Measurements from ENCODE around the gene GPLD1. TPM values are rescaled to one million over a fixed set of nuclear protein-coding genes. Genes with fewer than 3 reads are reported as not detected.

The GPLD1 gene
- total RNA-seq, 2 experiments from 2014 or later: 0.51 to 0.72 TPM

- no peak for ATAC-seq
- no peak overlapping the region for H3K27ac Mint-ChIP-seq
- intact Hi-C loops (cut with micrococcal nuclease): no loop called here
- H3K9me3 Mint-ChIP-seq: no peaks in the 10 kb centered on the region
- no peak for DNase-seq
- ChIA-PET CTCF (interaction anchor here (0.8 kb wide), 1 partner anchor 99 kb away, joined by 3 read pairs; no protein-coding TSS in a partner anchor), POLR2A (no interaction called here)
- TF ChIP-seq, protein P1, sequence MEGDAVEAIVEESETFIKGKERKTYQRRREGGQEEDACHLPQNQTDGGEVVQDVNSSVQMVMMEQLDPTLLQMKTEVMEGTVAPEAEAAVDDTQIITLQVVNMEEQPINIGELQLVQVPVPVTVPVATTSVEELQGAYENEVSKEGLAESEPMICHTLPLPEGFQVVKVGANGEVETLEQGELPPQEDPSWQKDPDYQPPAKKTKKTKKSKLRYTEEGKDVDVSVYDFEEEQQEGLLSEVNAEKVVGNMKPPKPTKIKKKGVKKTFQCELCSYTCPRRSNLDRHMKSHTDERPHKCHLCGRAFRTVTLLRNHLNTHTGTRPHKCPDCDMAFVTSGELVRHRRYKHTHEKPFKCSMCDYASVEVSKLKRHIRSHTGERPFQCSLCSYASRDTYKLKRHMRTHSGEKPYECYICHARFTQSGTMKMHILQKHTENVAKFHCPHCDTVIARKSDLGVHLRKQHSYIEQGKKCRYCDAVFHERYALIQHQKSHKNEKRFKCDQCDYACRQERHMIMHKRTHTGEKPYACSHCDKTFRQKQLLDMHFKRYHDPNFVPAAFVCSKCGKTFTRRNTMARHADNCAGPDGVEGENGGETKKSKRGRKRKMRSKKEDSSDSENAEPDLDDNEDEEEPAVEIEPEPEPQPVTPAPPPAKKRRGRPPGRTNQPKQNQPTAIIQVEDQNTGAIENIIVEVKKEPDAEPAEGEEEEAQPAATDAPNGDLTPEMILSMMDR (IDR thresholded peaks at IDR 0.05): no peak
- H3K27me3 Mint-ChIP-seq: peaks cover 10% of the 10 kb centered on the region
- H3K36me3 Mint-ChIP-seq (ENCODE audit: low read depth): no peaks in the 10 kb centered on the region
- no peak overlapping the region for H3K4me3 Mint-ChIP-seq
- no peaks in the 10 kb centered on the region for H3K4me1 Mint-ChIP-seq (ENCODE audit: low read depth)
These were observed 107.7 kb downstream of the GPLD1 start for GRCh38 chr6:24381476-24382219.

DNA sequence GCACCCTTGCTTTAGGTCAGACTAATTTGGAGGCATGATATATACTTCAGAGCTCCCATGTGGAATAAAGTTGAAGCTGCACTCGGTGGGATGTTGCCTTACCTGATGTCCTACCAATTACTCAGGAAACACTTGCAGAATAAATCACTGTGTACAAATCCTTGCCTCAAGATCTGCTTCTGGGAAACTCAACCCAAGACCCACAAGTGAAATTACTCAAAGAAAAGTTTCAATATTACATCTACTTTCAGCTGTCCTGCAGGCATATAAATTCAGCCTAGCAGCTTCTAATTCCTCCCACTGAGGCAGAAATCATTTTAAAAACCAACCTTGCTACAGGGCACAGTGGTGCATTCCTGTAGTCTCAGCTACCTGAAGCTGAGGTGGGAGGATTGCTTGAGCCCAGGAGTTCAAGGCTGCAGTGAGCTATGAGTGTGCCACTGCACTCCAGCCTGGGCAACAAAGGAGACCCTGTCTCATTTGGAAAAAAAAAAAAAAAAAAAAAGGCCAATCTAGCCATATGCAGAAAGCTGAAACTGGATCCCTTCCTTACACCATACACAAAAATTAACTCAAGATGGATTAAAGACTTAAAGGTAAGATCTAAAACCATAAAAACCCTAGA is 110.8 kb downstream of the GPLD1 start:
- no peak for DNase-seq
- H3K27ac Mint-ChIP-seq: no peak overlapping the region
- TF ChIP-seq, protein P1 (IDR thresholded peaks at IDR 0.05): no peak
- peaks cover 4% of the 10 kb centered on the region for H3K27me3 Mint-ChIP-seq
- no peak overlapping the region for H3K4me3 Mint-ChIP-seq
- H3K36me3 Mint-ChIP-seq (ENCODE audit: low read depth): no peaks in the 10 kb centered on the region
- no peaks in the 10 kb centered on the region for H3K9me3 Mint-ChIP-seq
- no peaks in the 10 kb centered on the region for H3K4me1 Mint-ChIP-seq (ENCODE audit: low read depth)
- ChIA-PET POLR2A (no interaction called here), CTCF (no interaction called here)
- intact Hi-C loops (cut with micrococcal nuclease): no loop called here
- no peak for ATAC-seq

Other genes with a start within 250 kb of the GPLD1 start
- not detected for gene DCDC2, start 131.5 kb downstream of the GPLD1 start, total RNA-seq
- gene MRS2, start 86.6 kb downstream of the GPLD1 start, total RNA-seq: 10 to 100 TPM; 24.7 to 26.3 TPM
- gene ALDH5A1, start 5.4 kb upstream of the GPLD1 start, total RNA-seq: 10 to 100 TPM; 20.7 to 20.8 TPM
- gene KIAA0319, start 156.6 kb upstream of the GPLD1 start, total RNA-seq: under 1 TPM in 1 of 2 experiments, not detected in 1; 0.05 TPM
- 10 to 100 TPM; 37.4 to 39.8 TPM for gene TDP2, start 177.3 kb upstream of the GPLD1 start, total RNA-seq
- gene ACOT13, start 177.5 kb upstream of the GPLD1 start, total RNA-seq: 10 to 100 TPM; 28.9 to 33.6 TPM
- gene C6orf62, start 229.6 kb upstream of the GPLD1 start, total RNA-seq: 100 to 1,000 TPM; 103 to 106 TPM

Data from activated CD8-positive, alpha-beta T cell treated with anti-CD3 and anti-CD28 coated beads for 36 hours (primary cell).